ENCODE results near the gene CEP131. TPM values are rescaled to one million over a fixed set of nuclear protein-coding genes. Genes with fewer than 3 reads are reported as not detected.

The CEP131 gene
- total RNA-seq, 1 donor from 2014 or later = 35.1 TPM

GRCh38 chr17:81160747-81161453 is 61.9 kb downstream of the CEP131 start:
- Mint-ChIP-seq H3K4me3 (ENCODE audit: unreplicated experiment) (no peak overlapping the region), H3K4me1 (ENCODE audit: low read depth, unreplicated experiment) (peaks cover 6% of the 10 kb centered on the region), H3K36me3 (ENCODE audit: unreplicated experiment) (no peaks in the 10 kb centered on the region), H3K27ac (ENCODE audit: unreplicated experiment) (no peak overlapping the region), H3K27me3 (ENCODE audit: unreplicated experiment) (no peaks in the 10 kb centered on the region), H3K9me3 (ENCODE audit: unreplicated experiment) (peaks cover 2% of the 10 kb centered on the region)
- DNase-seq = peak; percentile 22
- TF ChIP-seq CTCF (IDR thresholded peaks at IDR 0.05; ENCODE audit: partially characterized antibody, unreplicated experiment) = no peak

- DNase-seq = peak; percentile 21
- TF ChIP-seq CTCF (IDR thresholded peaks at IDR 0.05; ENCODE audit: partially characterized antibody, unreplicated experiment) = no peak
- Mint-ChIP-seq H3K4me1 (ENCODE audit: low read depth, unreplicated experiment) (peaks cover 6% of the 10 kb centered on the region), H3K4me3 (ENCODE audit: unreplicated experiment) (no peak overlapping the region), H3K27me3 (ENCODE audit: unreplicated experiment) (no peaks in the 10 kb centered on the region), H3K27ac (ENCODE audit: unreplicated experiment) (no peak overlapping the region), H3K9me3 (ENCODE audit: unreplicated experiment) (peaks cover 2% of the 10 kb centered on the region), H3K36me3 (ENCODE audit: unreplicated experiment) (no peaks in the 10 kb centered on the region)
Measured at GRCh38 chr17:81160306-81160705, 62.5 kb downstream of the CEP131 start.

- no peaks in the 10 kb centered on the region for H3K27me3 Mint-ChIP-seq (ENCODE audit: unreplicated experiment)
- no peak overlapping the region for H3K4me3 Mint-ChIP-seq (ENCODE audit: unreplicated experiment)
- H3K4me1 Mint-ChIP-seq (ENCODE audit: low read depth, unreplicated experiment) = peaks cover 6% of the 10 kb centered on the region
- peak; percentile 10 for DNase-seq
- no peaks in the 10 kb centered on the region for H3K36me3 Mint-ChIP-seq (ENCODE audit: unreplicated experiment)
- no peak overlapping the region for H3K27ac Mint-ChIP-seq (ENCODE audit: unreplicated experiment)
- H3K9me3 Mint-ChIP-seq (ENCODE audit: unreplicated experiment) = peaks cover 1% of the 10 kb centered on the region
- TF ChIP-seq CTCF (IDR thresholded peaks at IDR 0.05; ENCODE audit: partially characterized antibody, unreplicated experiment) = no peak
Measured at GRCh38 chr17:81159611-81160265, 63.0 kb downstream of the CEP131 start.

- Mint-ChIP-seq H3K4me1 (ENCODE audit: low read depth, unreplicated experiment) (peaks cover 3% of the 10 kb centered on the region), H3K36me3 (ENCODE audit: unreplicated experiment) (no peaks in the 10 kb centered on the region), H3K9me3 (ENCODE audit: unreplicated experiment) (no peaks in the 10 kb centered on the region), H3K4me3 (ENCODE audit: unreplicated experiment) (no peak overlapping the region), H3K27me3 (ENCODE audit: unreplicated experiment) (no peaks in the 10 kb centered on the region), H3K27ac (ENCODE audit: unreplicated experiment) (no peak overlapping the region)
- DNase-seq = peak; percentile 11
- no peak for TF ChIP-seq CTCF (IDR thresholded peaks at IDR 0.05; ENCODE audit: partially characterized antibody, unreplicated experiment)
Measured at GRCh38 chr17:81158688-81159590, 63.8 kb downstream of the CEP131 start.
